GM23338 (cell line): ENCODE results near the gene SLC7A10. TPM values are rescaled to one million over a fixed set of nuclear protein-coding genes. Genes with fewer than 3 reads are reported as not detected.

Experiments
- ATAC-seq: fragments of 200-7000 bp; cut with Tn5 transposase; 3 replicates; pipeline ENCODE4 v1.9.1; 2020
- DNase-seq: peaks from one replicate; pipeline ENCODE4 v3.0.0-alpha.2; 2015; ENCODE audit warnings: low spot score
- H2AFZ ChIP-seq: fragments of 200-600 bp; sonication (generic); 2 replicates; pipeline ENCODE4 v1.8.0; 2016; ENCODE audit warnings: antibody characterized with exemption, mild to moderate bottlenecking, moderate library complexity
- H3F3A ChIP-seq: fragments of 200-600 bp; sonication (generic); replicated peaks from 2 replicates; pipeline ENCODE4 v1.8.0; 2017; ENCODE audit warnings: antibody characterized with exemption, mixed run types, low read depth
- H3K27ac ChIP-seq: fragments of 200-600 bp; sonication (generic); 2 replicates; pipeline ENCODE4 v1.6.1; 2016; ENCODE audit warnings: low read depth
- H3K27me3 ChIP-seq: fragments of 200-600 bp; sonication (generic); 2 replicates; pipeline ENCODE4 v1.8.0; 2016; ENCODE audit warnings: mild to moderate bottlenecking, mixed run types, moderate library complexity; ENCODE audit not compliant: insufficient read depth
- H3K36me3 ChIP-seq: fragments of 200-600 bp; sonication (generic); 2 replicates; pipeline ENCODE4 v1.8.0; 2016; ENCODE audit warnings: mild to moderate bottlenecking; ENCODE audit not compliant: insufficient read depth
- H3K4me1 ChIP-seq: fragments of 200-600 bp; sonication (generic); 2 replicates; pipeline ENCODE4 v1.8.0; 2016; ENCODE audit warnings: mild to moderate bottlenecking, moderate library complexity; ENCODE audit not compliant: insufficient read depth
- H3K4me2 ChIP-seq: fragments of 200-600 bp; sonication (generic); 2 replicates; pipeline ENCODE4 v1.7.1; 2017; ENCODE audit warnings: mixed run types
- H3K4me3 ChIP-seq: fragments of 200-600 bp; sonication (generic); 2 replicates; pipeline ENCODE4 v1.6.1; 2016; ENCODE audit warnings: mixed run types
- H3K79me2 ChIP-seq: fragments of 200-600 bp; sonication (generic); replicated peaks from 2 replicates; pipeline ENCODE4 v1.8.0; 2017; ENCODE audit warnings: mild to moderate bottlenecking; ENCODE audit not compliant: insufficient read depth
- H3K9me2 ChIP-seq: fragments of 200-600 bp; sonication (generic); 2 replicates; pipeline ENCODE4 v1.8.0; 2017; ENCODE audit not compliant: insufficient read depth
- H4K20me1 ChIP-seq: fragments of 200-600 bp; sonication (generic); replicated peaks from 2 replicates; pipeline ENCODE4 v1.8.0; 2017; ENCODE audit warnings: mild to moderate bottlenecking; ENCODE audit not compliant: insufficient read depth
- H3K27ac Mint-ChIP-seq: 2 replicates; pipeline ENCODE4 v1.8.0; 2020; ENCODE audit warnings: inconsistent platforms, mild to moderate bottlenecking, moderate library complexity, mixed read lengths
- H3K27me3 Mint-ChIP-seq: 3 replicates; pipeline ENCODE4 v1.8.0; 2022; ENCODE audit warnings: low read depth, mild to moderate bottlenecking, moderate library complexity, mixed read lengths, inconsistent platforms; ENCODE audit not compliant: insufficient read depth, poor library complexity
- H3K36me3 Mint-ChIP-seq: 3 replicates; pipeline ENCODE4 v1.8.0; 2021; ENCODE audit warnings: low read depth, mild to moderate bottlenecking, inconsistent platforms, moderate library complexity, mixed read lengths
- H3K4me1 Mint-ChIP-seq: 3 replicates; pipeline ENCODE4 v1.8.0; 2020; ENCODE audit warnings: mild to moderate bottlenecking, inconsistent platforms, mixed read lengths
- H3K4me3 Mint-ChIP-seq: 3 replicates; pipeline ENCODE4 v1.8.0; 2021; ENCODE audit warnings: moderate library complexity, mild to moderate bottlenecking, inconsistent platforms, mixed read lengths
- H3K9me3 Mint-ChIP-seq: 3 replicates; pipeline ENCODE4 v1.8.0; 2020; ENCODE audit warnings: moderate library complexity, mild to moderate bottlenecking, inconsistent platforms, mixed read lengths
- CREB1 ChIP-seq: fragments of 250-450 bp; sonication (Bioruptor Pico); IDR thresholded peaks from 2 replicates; pipeline ENCODE4 v1.5.0; 2020; ENCODE audit warnings: low read depth, mild to moderate bottlenecking, moderate library complexity
- CTCF ChIP-seq, 2 experiments: fragments of 200-600 bp in 1 of 2; sonication (generic) in 1 of 2; conservative IDR thresholded peaks; 2 replicates each; pipeline versions ENCODE4 v1.5.1 to v1.6.1; 2016 to 2017; ENCODE audit warnings: antibody characterized with exemption in 2 of 2, low read depth in 2 of 2, mild to moderate bottlenecking in 2 of 2, moderate library complexity in 1 of 2
- EZH2 ChIP-seq: fragments of 200-600 bp; sonication (generic); IDR thresholded peaks from one replicate; pipeline ENCODE4 v1.8.0; 2017; ENCODE audit warnings: antibody characterized with exemption, mild to moderate bottlenecking, low read depth; ENCODE audit not compliant: unreplicated experiment
- EZH2phosphoT487 ChIP-seq: fragments of 200-600 bp; sonication (generic); IDR thresholded peaks from one replicate; pipeline ENCODE4 v1.8.1; 2018; ENCODE audit warnings: antibody characterized with exemption; ENCODE audit not compliant: unreplicated experiment
- JUNB ChIP-seq: IDR thresholded peaks from one replicate; pipeline ENCODE4 v1.6.1; 2016; ENCODE audit warnings: antibody characterized with exemption; ENCODE audit not compliant: unreplicated experiment
- NANOG ChIP-seq: IDR thresholded peaks from 2 replicates; pipeline ENCODE4 v1.6.1; 2016; ENCODE audit warnings: antibody characterized with exemption, borderline replicate concordance
- REST ChIP-seq: IDR thresholded peaks from one replicate; pipeline ENCODE4 v1.6.1; 2018; ENCODE audit warnings: antibody characterized with exemption; ENCODE audit not compliant: unreplicated experiment
- STAT1 ChIP-seq: IDR thresholded peaks from one replicate; pipeline ENCODE4 v1.6.1; 2016; ENCODE audit warnings: antibody characterized with exemption; ENCODE audit not compliant: unreplicated experiment
- ZNF114 ChIP-seq: fragments of 250-450 bp; sonication (Bioruptor Pico); IDR thresholded peaks from 2 replicates; pipeline ENCODE4 v1.5.0; 2020; ENCODE audit warnings: mild to moderate bottlenecking, moderate library complexity
- ZNF331 ChIP-seq: fragments of 250-450 bp; sonication (Bioruptor Pico); IDR thresholded peaks from 2 replicates; pipeline ENCODE4 v1.5.0; 2020; ENCODE audit warnings: low read depth, mild to moderate bottlenecking, moderate library complexity
- polyA plus RNA-seq: library from polyadenylated mRNA; unstranded; fragments of >200 nt; fragmentation: Nextera tagmentation; extraction: Ambion mirVana; gene quantifications from 2 replicates; pipeline ENCODE4 v1.2.1, GENCODE V29; 2016
- total RNA-seq: library from RNA; depleted of rRNA; stranded (reverse); fragments of >200 nt; shearing (Covaris generic); gene quantifications from 2 replicates; pipeline ENCODE4 v1.2.3, GENCODE V29; 2014
- TF ChIP-seq, protein P1 (sequence below): IDR thresholded peaks from 2 replicates; pipeline ENCODE4 v1.6.1; 2016; ENCODE audit warnings: antibody characterized with exemption

Gene SLC7A10
- total and polyA plus RNA-seq, 2 experiments from 2014 or later, result 3.3 to 6.3 TPM

DNA sequence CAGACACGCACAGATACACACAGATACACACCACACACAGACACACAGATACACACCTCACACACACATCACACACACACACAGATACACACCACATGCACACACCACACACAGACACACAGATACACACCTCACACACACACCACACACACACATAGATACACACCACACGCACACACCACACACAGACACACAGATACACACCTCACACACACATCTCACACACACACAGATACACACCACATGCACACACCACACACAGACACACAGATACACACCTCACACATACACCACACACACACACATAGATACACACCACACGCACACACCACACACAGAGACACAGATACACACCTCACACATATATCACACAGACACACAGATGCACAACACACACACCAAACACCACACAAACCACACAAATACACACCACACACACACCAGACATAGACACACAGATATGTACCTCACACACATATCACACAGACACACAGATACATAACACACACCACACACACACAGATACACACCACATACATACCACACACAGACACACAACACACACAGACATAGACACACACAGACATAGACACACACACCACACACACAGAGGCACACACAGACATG is 24.2 kb upstream of the SLC7A10 start:
- Histone ChIP-seq H3K4me3 (no peak overlapping the region), H3K27me3 (no peaks in the 10 kb centered on the region), H3F3A (no peaks in the 10 kb centered on the region), H3K9me2 (no peaks in the 10 kb centered on the region), H3K36me3 (peaks cover 6% of the 10 kb centered on the region; the same call in 1 of the 2 replicates), H3K4me1 (no peaks in the 10 kb centered on the region), H3K4me2 (no peak overlapping the region), H3K79me2 (no peaks in the 10 kb centered on the region), H3K27ac (no peak overlapping the region), H2AFZ (no peak overlapping the region), H4K20me1 (no peaks in the 10 kb centered on the region)
- H3K4me3 Mint-ChIP-seq, result no peak overlapping the region
- DNase-seq (no peak), ATAC-seq (no peak)
- no peaks in the 10 kb centered on the region; the same call in 2 of the 3 replicates for H3K36me3 Mint-ChIP-seq
- H3K9me3 Mint-ChIP-seq, result peaks cover 11% of the 10 kb centered on the region
- H3K27me3 Mint-ChIP-seq, result peaks cover 4% of the 10 kb centered on the region
- H3K4me1 Mint-ChIP-seq, result peaks cover 2% of the 10 kb centered on the region; the same call in 1 of the 3 replicates
- H3K27ac Mint-ChIP-seq, result no peak overlapping the region
- no peak for TF ChIP-seq EZH2phosphoT487
- TF ChIP-seq REST, result no peak
- TF ChIP-seq EZH2, result no peak
- no peak for TF ChIP-seq STAT1
- TF ChIP-seq ZNF331 (CRISPR knock-in tag), result no peak
- no peak for TF ChIP-seq JUNB
- TF ChIP-seq ZNF114, result no peak
- TF ChIP-seq, protein P1, sequence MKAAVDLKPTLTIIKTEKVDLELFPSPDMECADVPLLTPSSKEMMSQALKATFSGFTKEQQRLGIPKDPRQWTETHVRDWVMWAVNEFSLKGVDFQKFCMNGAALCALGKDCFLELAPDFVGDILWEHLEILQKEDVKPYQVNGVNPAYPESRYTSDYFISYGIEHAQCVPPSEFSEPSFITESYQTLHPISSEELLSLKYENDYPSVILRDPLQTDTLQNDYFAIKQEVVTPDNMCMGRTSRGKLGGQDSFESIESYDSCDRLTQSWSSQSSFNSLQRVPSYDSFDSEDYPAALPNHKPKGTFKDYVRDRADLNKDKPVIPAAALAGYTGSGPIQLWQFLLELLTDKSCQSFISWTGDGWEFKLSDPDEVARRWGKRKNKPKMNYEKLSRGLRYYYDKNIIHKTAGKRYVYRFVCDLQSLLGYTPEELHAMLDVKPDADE, result no peak
- no peak for TF ChIP-seq NANOG
- TF ChIP-seq CREB1 (CRISPR knock-in tag), result no peak

GRCh38 chr19:33248954-33249613 is 23.4 kb upstream of the SLC7A10 start:
- ATAC-seq (peak; percentile 23), DNase-seq (no peak)
- H3K4me2 ChIP-seq, result no peak overlapping the region
- Mint-ChIP-seq H3K27me3 (peaks cover 4% of the 10 kb centered on the region), H3K9me3 (peaks cover 16% of the 10 kb centered on the region), H3K4me1 (peaks cover 2% of the 10 kb centered on the region; the same call in 1 of the 3 replicates), H3K4me3 (no peak overlapping the region), H3K36me3 (no peaks in the 10 kb centered on the region; the same call in 2 of the 3 replicates), H3K27ac (no peak overlapping the region)
- H4K20me1 ChIP-seq, result no peaks in the 10 kb centered on the region
- no peak overlapping the region for H3K27ac ChIP-seq
- H3K36me3 ChIP-seq, result peaks cover 6% of the 10 kb centered on the region; the same call in 1 of the 2 replicates
- no peak overlapping the region for H2AFZ ChIP-seq
- no peaks in the 10 kb centered on the region for H3K27me3 ChIP-seq
- no peak overlapping the region for H3K4me3 ChIP-seq
- H3F3A ChIP-seq, result no peaks in the 10 kb centered on the region
- H3K79me2 ChIP-seq, result no peaks in the 10 kb centered on the region
- no peaks in the 10 kb centered on the region for H3K9me2 ChIP-seq
- H3K4me1 ChIP-seq, result no peaks in the 10 kb centered on the region
- TF ChIP-seq CTCF (conservative IDR thresholded peaks at IDR 0.05; ENCODE audit: low read depth in 2 of 2) (0 out of 4 replicates have a peak, but pooled peaks of 1 of the 2 experiments have one; percentile 6), REST (no peak), CREB1 (CRISPR knock-in tag) (no peak), ZNF114 (no peak)
